Activated CD8-positive, alpha-beta memory T cell treated with anti-CD3 and anti-CD28 coated beads, Interleukin-2, amount 50 U/mL, for 1 hour (primary cell): Measurements from ENCODE around the gene KCNJ6.
"Not testable (repeated sequence)": the region's sequence is repeated elsewhere in the genome, so short reads cannot be mapped to it uniquely, and the experiment has no call there.

Experiments used
- DNase-seq: peaks from one replicate; pipeline ENCODE4 v3.0.0-alpha.2; 2020; ENCODE audit errors: extremely low read depth

The KCNJ6 gene, protein sequence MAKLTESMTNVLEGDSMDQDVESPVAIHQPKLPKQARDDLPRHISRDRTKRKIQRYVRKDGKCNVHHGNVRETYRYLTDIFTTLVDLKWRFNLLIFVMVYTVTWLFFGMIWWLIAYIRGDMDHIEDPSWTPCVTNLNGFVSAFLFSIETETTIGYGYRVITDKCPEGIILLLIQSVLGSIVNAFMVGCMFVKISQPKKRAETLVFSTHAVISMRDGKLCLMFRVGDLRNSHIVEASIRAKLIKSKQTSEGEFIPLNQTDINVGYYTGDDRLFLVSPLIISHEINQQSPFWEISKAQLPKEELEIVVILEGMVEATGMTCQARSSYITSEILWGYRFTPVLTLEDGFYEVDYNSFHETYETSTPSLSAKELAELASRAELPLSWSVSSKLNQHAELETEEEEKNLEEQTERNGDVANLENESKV

DNA sequence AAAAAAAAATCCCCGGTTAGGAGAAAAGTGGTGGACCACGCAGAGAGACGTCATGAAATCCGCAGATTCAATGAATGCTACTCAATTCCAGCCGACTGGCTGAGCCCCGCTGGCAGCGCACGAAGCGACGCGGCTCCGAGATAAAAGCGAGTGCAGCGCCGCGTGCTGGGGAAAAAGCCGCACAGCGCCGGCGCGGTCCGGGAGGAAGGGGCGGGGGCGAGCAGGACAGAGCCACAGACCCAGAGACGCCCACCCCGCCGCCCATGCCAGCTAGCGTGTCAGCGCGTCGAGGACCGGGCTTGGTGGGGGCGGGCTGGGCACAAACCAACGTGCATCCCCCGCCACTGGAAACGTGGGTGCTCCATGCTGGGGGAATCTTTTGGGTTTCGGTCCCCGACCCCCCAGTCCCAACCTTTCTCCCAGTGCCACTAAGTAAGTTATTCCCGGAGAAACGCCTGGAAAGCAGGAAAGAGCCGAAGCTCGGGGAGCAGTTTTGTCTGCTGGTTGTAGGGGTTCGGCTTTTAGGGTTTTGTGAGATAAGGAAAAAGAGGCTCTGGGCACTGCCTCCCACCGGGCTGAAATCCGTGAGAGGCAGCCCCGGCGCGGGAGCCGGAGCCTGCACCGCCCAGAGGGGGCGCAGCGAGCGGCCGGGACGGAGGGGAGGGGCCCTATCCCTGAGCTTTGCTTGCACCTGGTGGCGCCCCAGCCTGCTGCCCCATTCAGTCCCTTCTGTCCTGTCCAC, at the start of gene KCNJ6:
TSS of gene KCNJ6 (minus strand) at position 148 of the 742 bp plus-strand sequence. CDS start 75,775 bp downstream, outside the sequence.
- no peak for DNase-seq

GRCh38 chr21:37965088-37965805, 49.0 kb upstream of the KCNJ6 start:
- DNase-seq, result no peak

- DNase-seq, result no peak
Measured at GRCh38 chr21:37958537-37958936, 42.3 kb upstream of the KCNJ6 start.

DNA sequence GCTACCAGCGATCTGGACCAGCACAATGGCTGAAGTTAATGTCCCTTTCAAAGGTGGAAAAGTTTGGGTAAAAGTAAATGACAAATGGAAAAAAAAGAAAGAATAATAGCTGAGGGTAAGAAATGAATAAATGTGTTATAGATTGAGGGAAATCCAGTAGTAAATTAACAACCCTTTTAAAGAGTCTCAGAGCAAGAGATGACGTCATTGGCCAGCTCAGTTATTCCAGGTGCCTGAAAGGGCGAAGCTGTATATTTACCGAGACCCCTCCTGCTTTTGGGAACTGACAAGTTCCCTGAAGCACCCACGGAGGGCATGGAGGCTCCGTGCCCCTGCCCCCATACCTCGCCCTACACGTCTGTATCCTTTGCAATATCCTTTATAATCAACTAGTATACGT, 40.5 kb upstream of the KCNJ6 start:
- DNase-seq, result no peak

GRCh38 chr21:37945036-37945435, 28.8 kb upstream of the KCNJ6 start:
- DNase-seq, result no peak

DNA sequence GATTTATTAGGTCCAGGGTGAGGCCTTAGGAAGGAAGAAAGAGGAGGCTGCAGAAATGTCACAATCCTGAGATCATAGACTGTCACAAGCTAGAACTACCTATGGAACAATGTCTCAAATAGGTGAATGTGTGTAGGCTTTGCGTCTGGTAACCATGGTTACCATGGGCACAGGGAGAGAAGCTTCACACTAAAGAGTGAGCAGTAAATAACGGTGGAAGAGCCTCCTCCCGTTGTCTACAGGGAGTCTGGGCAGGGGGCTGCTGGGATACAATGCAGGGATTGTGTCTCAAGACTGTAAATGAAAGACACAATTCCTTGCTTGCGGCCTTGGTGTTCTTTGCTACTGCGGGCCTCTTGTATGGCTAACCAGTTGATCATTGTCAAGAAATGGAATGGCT, 28.2 kb upstream of the KCNJ6 start:
- DNase-seq, result no peak

GRCh38 chr21:37940691-37941090, 24.4 kb upstream of the KCNJ6 start:
- no peak for DNase-seq

DNA sequence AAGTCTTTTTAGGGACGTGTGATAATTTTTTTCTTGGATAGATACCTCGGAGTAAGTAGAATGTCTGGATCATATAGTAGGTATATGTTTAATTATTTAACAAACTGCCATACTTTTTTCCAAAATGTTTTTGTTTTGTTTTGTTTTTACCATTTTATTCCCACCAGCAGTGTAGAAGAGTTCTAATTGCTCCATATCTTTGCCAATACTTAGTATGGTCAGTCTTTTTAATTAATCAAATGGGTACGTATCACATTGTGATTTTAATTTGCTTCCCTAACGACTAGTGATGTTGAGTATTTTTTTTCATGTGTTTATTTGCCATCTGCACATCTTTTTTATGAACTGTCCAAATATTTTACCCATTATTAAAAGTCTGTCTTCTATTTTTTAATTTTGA, 23.6 kb upstream of the KCNJ6 start:
- no peak for DNase-seq

DNA sequence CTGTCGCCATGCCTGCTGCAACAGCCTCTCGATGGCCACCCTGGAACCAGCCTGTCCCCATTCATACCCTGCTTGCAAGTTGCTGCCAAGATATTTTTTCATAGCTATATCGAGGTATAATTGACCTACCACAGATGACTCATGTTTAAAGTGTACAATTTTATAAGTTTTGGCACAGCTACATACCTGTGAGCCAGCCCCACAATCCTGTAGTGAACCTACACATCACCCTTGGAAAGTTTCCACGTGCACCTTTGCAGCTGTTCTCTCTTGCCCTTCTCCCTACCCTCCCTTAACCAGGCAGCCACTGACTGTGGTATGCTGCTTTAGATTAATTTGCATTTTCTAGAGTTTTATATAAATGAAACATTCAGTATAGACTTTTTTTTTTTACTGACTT, 23.0 kb upstream of the KCNJ6 start:
- DNase-seq, result no peak

- DNase-seq, result no peak
Measured at GRCh38 chr21:37937668-37938067, 21.4 kb upstream of the KCNJ6 start.

- DNase-seq, result no peak
Measured at GRCh38 chr21:37936010-37936785, 19.9 kb upstream of the KCNJ6 start.

GRCh38 chr21:37932936-37933335, 16.7 kb upstream of the KCNJ6 start:
- DNase-seq, result no peak

- DNase-seq, result no peak
Measured at GRCh38 chr21:37927711-37928110, 11.5 kb upstream of the KCNJ6 start.

GRCh38 chr21:37921091-37921490, 4.8 kb upstream of the KCNJ6 start:
- DNase-seq, result no peak

DNA sequence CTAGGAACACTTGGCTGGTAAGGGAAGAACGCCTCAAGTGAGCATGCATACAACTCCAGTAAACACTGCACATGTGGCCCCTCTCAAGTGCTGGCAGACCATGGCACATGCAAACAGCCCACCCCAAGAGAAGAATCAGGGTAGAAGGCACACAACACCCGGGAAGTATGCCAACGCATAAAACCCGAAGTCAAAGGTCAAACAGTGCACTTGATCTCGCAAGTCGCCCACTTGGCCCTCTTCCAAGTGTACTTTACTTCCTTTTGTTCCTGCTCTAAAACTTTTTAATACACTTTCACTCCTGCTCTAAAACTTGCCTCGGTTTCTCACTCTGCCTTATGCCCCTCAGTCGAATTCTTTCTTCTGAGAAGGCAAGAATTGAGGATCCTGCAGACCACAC, 4.0 kb upstream of the KCNJ6 start:
- DNase-seq, result not testable (repeated sequence)

- no peak for DNase-seq
Measured at GRCh38 chr21:37917612-37918011, 1.4 kb upstream of the KCNJ6 start.

- no peak for DNase-seq
Measured at GRCh38 chr21:37915941-37916309, 332 bp downstream of the KCNJ6 start.

DNA sequence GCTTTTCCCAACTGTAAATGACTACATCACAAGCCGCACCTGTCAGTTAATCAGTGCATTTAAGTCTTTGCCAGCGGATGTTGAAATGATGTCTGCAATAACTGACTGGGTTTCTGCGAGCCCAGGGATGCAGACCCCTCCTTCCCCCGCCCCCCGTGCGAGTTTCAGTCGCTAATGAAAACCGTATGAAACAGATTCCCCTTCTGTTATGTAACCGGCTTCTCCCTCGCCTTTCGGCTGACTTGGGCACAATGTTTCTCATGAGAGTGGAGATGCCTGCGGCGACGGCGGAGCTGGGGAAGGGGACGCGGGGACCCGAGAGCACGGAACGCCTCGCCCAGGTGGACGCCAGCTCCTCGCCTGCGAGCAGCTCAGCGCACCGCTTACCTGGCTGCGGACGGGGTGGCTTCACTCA, 753 bp downstream of the KCNJ6 start:
- no peak for DNase-seq

DNA sequence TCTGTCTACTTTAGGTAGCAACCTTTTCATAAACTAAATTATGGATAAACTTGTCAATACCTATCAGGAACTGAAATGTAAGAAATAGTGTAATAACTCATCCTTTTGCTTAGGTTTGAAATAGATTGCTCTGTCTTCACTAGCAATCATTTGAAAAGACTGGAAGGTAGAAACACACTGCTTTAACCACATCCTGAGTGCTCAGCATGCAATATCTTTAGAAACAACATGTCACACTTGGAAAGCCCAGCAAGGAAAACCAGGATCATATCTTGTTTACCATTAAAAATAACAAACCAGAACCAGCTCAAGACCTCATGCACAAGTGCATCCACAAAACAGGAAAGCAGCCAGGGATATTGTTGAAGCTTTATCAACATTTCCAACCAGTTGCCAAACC, 3.6 kb downstream of the KCNJ6 start:
- DNase-seq, result no peak

GRCh38 chr21:37909936-37910335, 6.3 kb downstream of the KCNJ6 start:
- no peak for DNase-seq

GRCh38 chr21:37908691-37909090, 7.6 kb downstream of the KCNJ6 start:
- no peak for DNase-seq

DNA sequence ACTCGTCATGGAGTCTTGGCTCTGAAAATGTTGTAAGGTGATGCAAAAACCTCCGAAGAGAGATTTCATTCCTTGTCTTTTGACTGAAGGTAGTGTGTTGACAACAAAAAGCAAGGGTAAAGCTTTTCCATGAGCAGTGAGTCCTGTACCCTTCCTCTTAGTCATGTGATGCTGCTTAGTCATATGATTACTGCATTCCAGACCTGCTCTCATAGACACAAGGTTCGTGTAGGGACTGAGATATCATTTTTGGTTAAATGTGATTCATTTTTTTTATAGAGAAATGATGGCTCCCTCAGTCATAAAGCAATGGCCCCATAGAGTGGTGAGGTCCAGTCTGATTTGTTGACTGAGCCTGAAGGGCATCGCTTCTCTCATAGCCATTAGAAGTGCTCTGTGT, 9.2 kb downstream of the KCNJ6 start:
- no peak for DNase-seq
